Uterus (tissue), 2 donors: ENCODE data around the gene ELOVL5.

ENCODE experiments used
- CTCF ChIP-seq, 4 experiments: fragments of 200-600 bp in 2 of 4; fragments of 450-650 bp in 2 of 4; sonication (generic) in 2 of 4; IDR thresholded peaks; one replicate each; pipeline ENCODE4 v1.5.1; 2016 to 2019; ENCODE audit warnings: antibody characterized with exemption in 4 of 4, mild to moderate bottlenecking in 2 of 4, moderate library complexity in 1 of 4
- POLR2A ChIP-seq, 2 donors: fragments of 450-650 bp; IDR thresholded peaks; one replicate each; pipeline ENCODE4 v1.6.1; 2016; ENCODE audit warnings: antibody characterized with exemption in 2 of 2, mild to moderate bottlenecking in 1 of 2, moderate library complexity in 1 of 2

- no peak for TF ChIP-seq CTCF (IDR thresholded peaks at IDR 0.05)
- no peak for TF ChIP-seq POLR2A (IDR thresholded peaks at IDR 0.05)
Measured at GRCh38 chr6:53336070-53336469, 12.7 kb downstream of the ELOVL5 start.
